Measurements from ENCODE around the gene DNASE1L3.
A peak's percentile ranks its signal among the peaks of the same experiment; 100 is the strongest.

DNASE1L3 gene

DNA sequence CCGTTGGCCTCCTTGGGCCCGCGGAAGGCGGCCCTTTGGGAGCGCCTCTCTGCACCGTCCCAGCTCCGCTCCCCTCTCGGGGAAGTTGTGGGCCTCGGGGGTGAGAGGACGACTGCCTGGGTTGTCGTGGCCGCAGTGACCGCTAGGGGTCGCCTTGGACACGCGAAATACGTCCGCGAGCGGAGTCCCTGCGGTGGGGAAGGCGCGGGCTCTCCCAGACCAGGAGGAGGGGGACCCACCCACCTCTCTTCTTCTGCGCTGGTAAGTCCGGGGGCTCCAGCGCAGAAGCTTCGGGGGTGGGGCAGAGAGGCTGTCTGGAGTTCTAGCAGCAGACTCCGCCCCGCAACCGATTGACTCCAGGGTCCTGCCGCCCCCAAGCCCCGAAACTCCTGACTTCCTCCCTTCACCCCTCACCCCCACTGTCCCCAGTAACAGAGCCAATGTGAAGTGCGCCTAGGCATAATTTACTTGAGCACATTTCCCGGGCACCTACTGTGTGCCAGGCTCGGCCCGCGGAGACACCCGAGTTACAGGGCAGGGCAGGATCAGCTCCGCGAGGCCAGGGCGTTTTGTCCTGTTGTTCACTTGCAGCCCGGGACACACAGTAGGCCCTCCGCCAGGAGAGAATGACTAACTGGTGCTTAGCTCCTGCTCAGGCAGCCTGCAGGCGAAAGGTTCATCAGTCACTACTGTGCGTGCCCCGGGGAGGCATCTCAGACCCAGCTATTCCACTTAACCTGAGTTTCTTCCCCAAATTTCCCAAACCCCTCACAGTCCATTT, 32.8 kb downstream of the DNASE1L3 start:
- no peak for DNase-seq

DNA sequence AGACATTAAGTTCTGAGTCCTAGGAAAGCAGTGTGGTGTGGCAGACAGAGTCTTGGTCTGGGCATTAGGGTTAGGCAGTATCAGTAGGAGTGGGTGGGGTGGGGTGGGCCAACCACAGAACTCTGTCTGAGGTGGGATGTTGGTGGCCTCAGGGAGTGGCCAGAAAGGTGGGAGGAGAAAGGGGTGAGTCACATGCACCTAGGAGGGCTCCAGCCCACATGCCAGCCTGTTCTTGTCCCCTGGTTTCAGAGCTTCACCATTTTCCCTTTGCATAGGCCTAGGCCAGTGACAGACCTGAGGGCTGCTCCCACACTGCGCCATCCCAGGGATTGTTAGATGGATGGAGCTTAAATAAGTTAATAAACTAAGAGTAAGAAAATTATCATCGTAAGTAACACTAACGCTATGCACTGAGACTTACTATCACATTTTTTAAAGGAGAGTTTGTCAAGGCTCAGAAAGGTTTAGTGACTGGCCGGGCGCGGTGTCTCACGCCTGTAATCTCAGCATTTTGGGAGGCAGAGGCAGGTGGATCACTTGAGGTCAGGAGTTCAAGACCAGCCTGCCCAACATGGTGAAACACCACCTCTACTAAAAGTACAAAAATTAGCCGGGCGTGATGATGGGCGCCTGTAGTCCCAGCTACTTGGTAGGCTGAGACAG, 33.8 kb downstream of the DNASE1L3 start:
- no peak for DNase-seq

DNA sequence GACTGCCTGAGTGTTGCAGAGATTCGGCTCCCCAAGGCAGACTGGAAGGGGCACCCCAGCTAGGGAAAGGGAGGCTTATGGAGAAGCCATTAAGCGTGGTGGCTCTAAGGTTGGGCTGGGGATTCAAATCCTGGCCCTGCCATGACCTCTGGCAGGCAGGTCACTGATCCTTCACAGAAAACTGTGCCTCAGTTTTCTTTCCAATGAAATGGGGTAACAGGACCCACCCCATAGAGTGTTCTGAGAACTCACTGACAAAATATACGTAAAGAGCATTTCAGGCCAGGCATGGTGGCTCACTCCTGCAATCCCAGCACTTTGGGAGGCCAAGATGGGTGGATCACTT, 34.6 kb downstream of the DNASE1L3 start:
- no peak for DNase-seq

DNA sequence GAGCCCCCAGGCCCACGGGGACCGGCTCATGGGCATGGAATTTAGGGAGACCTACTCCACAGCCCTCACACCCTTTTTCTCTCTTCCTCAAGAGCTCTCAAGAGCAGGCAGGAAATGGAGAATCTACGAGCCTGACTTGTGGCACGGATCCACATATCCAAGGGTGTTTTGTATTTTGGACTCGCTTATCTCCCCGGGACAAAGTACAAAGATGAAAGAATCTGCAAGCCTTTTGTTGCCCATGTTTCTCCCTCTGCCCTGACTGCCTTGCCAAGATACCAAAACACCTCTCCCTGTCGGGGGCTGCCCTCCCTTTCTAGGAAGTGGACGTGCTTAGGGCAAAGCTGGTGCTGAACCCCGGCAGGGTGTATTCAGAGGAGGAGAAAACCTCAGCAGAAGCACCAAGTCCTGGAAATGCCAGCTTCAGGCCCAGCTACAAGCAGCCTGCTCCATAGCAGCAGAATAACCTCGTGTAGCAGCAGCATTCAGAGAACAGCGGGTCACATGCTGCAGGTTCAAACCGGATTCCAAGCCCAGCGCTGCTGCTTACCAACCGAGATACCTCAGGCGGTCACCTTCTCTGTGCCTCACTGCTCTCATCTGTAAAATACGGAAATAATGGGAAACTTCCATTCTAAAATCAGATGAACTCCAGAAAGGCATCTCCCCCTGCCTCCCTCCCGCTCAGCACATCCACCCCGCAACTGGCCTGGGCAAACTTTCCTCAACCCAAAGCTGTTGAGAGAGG, 35.2 kb downstream of the DNASE1L3 start:
- DNase-seq: no peak

DNA sequence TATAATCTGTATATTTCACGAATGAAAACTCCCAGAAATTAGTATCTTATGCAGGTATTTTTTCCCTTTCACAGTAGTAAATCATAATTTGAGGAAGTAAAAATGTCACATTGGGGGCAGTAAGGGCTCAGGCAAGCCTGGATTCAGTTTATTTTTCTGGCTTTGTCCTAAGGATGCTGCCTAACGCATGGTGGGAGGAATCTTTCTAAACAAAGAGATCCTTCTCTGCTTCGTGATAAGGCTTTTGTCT, 35.7 kb downstream of the DNASE1L3 start:
- no peak for DNase-seq

DNA sequence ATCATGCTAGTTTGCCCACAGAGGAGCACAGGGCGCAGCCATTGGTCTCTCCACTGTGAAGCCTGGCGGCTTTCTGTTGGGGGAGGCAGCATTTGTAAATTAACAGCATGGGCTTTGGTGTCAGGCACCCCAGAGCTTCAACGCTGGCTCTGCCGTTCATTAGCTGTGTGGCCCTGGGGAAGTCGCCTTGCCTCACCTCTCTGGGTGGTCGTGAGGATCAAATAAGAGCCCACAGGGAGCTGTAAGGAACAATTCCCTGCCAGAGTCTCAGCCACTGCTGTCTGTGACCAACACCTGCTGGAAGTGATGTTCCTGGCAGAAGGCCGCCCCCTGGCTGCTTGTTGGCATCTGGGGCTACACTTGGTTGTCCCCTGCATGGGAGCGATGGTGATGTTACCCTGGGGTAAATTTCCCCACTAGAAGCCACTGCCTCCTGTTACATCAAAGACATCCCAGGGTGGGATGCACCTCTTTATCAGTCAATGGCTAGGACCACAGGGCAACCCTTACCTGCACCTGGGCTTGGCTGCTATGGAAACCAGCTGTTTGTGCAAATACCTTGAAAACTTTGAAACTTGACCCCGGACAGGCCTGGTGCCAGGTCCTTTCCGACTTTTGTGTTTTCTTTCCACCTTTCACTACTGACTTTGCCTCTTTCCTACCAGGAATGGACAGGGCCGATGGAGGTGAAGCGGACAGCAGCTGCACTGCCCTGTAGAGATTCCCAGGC, 36.9 kb downstream of the DNASE1L3 start:
- DNase-seq: no peak

DNA sequence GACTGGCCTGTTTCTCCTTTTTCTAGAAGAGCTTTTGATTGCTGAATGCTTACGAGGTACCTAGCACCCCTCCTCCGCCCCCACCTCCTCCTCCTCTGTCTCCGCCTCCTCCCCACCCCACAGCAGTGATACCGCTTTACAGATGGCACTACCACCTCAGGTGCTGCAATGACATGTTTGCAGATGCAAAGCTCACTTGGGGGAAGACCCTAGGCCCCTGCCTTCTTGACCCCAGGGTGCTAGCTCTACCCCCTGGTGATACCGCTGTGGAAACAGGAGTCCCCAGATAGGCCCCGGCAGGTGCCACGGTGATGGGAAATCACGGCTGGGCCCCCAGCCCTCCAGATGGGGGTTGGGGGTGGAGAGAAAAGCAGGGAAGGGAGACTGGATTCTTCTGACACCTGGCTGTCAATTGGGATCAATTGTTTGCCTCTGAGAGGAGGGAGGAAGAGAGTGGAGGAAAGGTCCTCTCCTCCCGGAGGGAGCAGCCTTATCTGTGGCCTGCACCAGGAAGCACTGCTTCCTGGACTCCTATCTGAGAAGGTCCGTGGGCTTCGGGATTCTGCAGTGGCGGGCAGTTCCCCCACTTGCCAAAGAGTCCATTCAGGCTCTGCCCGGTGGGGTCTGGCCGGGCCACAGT, 37.6 kb downstream of the DNASE1L3 start:
- DNase-seq: no peak

DNA sequence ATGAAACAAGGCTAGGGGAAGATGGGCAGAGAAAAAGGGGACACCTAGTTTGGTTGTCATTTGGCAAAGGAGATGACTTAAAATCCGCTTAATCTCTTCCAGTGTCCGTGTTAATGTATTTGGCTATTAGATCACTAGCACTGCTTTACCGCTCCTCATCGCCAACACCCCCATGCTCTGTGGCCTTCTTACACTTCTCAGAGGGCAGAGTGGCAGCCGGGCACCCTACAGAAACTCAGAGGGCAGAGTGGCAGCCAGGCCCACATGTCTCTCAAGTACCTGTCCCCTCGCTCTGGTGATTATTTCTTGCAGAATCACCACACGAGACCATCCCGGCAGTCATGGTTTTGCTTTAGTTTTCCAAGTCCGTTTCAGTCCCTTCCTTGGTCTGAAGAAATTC, 39.6 kb downstream of the DNASE1L3 start:
- DNase-seq: no peak

DNA sequence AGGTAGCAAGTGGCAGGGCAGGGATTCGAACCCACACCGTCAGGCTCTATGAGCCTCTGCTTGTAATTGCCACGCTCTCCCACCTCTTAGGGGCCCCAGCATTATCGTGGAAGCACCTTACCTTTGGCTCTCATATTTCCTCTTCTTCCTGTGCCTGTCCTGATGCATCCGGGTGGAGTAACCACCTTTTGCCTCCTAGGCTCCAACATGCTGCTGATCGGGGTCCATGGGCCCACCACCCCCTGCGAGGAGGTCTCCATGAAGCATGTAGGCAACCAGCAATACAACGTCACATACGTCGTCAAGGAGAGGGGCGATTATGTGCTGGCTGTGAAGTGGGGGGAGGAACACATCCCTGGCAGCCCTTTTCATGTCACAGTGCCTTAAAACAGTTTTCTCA, 40.4 kb downstream of the DNASE1L3 start:
- no peak for DNase-seq

DNA sequence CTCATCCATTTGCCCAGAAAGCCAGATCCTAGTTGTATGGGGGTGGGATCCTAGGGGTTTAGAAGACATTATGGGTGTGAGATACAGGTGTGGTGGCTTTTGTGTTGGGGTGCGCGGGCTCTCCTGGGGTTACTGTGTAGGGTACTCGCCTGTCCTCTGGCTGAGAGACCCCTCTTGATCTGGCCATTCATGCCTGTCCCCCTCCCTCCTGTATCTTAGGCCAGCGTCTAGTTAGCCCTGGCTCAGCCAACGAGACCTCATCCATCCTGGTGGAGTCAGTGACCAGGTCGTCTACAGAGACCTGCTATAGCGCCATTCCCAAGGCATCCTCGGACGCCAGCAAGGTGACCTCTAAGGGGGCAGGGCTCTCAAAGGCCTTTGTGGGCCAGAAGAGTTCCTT, 41.4 kb downstream of the DNASE1L3 start:
- DNase-seq: no peak

DNA sequence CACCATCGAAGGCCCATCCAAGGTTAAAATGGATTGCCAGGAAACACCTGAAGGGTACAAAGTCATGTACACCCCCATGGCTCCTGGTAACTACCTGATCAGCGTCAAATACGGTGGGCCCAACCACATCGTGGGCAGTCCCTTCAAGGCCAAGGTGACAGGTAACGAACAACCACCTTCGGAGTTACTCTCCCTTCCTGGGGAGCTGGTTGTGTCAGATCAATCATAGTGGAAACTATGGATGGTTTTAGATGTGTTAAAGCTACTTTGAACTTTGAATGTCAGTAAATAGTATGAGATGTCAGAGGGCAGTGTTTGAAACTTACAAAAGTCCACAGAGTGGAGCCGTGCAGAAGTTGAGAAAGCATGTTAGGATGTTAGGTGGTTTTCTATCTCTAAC, 42.3 kb downstream of the DNASE1L3 start:
- no peak for DNase-seq

DNA sequence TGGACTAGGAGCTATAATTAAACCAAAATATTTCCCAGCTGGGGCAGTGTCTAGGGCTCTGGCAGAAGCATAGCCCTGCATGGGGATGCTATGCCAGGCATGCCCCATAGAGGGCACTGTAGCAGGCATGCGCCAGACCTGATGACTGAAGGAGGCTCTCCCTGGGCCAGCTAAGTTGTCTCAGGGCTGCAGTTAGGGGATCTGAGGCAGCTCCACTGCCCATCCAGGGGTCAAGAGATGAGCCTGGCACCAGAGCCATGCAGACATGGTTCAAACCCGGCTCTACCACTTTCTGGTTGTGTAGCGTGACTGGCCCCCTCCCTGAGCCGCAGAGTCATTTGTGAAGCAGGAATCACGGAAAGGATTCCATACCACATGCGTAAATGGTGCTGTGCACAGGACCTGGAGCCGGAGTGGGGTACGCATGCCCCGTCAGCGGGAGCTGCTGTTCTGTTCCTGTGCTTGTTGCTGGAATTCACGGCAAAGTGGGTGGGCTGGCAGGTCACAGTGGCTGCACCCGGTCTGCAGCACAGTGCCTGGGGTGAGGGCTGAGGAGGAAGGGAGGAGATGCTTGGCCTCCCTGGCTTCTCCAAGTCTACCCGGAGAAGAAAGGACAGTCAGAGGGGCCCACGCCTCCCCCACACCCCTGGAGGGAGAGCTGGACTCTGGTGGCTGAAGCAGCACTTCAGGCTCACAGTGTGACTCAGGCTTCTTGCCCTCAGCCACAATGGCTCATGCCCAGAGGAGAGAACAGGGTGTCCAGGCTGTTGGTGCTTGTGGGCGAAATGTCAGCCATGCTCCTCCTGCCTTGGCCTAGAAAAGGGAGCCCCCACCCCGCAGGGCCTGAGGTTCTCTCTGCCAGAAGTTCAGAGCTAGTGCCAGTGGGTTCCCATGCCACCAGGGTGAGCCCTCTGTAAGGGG, 43.1 kb downstream of the DNASE1L3 start:
- DNase-seq: no peak

DNA sequence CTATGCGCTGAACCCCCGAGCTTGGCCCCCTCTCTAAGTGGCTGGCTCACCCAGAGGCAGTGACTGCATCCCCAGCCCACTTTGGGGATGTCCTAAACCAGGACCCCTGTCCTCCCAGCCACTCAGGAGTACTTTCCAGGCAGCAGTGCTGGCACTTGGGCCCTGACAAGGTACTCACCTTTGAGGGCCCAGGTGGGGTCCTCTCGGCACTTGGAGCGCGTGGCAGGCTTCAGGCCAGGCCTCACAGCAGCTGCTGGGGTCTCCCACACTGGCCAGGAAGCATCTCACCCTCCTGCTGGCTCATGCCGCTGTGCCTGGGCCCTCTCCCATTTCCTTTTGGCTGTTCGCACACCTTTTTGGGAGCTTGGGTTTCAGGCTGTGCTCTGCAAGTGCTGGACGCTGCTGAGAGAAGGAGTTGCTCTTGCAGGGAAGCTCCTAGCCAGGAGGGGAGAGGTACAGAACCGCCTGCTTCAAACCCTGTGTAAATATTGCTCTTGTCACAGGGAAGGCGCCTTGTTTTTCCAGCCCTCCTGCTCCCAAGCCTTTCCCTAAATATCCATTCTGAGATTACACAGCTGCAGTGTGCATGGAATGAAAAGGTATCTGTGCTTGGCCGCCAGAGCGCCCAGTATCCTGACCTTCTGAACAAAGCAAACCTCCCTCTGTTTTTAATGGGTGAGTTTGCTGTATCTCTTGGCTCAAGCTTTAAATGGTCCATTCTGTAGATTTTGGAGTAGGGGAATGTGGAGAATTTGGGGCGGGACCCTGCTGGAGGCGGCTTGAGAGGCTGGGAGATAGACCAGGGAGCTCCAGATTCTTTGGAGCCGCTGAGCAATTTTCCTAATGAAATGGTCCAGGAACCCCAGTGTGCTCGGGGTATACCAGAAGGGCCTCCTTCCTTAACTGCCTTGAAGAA, 45.6 kb downstream of the DNASE1L3 start:
- no peak for DNase-seq

DNA sequence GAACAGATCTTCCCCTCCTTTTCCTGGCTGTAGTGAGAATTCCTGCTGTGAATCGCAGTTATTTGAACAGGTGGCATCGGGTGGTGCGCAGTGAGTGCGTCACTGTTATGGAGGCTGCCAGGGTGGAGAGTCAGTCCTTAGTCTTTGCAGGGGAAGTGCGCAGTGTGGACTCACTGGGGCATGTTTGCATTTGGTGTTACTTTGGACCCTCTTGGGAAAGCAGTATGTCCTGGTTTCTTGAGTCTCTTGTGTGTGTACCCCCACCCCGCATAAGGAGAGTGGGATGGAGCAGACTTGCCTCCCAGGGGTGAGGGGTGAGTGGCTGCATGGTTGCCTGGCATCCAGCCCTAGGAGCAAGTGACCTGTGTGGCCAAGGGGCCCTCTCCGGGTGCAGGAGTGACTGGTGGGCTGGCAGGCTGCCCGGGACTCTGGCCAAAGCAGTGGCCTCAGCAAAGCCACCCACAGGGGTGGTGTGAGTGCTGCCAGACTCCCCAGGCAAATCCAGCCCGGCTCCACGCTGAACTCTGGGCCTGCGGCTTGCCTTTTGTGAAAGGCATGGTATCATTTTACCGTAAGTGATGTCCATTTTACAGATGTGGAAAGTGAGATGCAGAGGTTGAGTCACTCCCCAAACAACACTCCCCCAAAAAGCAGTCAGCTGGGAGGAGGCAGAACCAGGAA, 46.4 kb downstream of the DNASE1L3 start:
- peak; percentile 42 for DNase-seq

DNA sequence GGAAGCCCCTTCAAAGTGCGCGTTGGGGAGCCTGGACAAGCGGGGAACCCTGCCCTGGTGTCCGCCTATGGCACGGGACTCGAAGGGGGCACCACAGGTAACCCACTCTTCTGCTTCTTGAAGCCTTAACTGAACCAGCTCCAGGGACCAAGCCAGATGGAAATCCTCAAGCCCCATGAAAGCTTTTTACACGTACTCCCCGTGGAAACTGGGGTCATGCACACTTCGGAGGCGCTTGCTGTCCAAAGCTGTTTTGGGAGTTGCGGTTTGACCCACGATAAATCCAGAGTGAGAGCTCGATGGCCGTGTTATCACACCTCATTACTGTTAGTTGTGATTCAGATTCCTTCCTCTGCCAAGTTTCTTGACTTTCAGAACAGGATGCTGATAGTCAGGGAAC, 47.5 kb downstream of the DNASE1L3 start:
- DNase-seq: no peak

DNA sequence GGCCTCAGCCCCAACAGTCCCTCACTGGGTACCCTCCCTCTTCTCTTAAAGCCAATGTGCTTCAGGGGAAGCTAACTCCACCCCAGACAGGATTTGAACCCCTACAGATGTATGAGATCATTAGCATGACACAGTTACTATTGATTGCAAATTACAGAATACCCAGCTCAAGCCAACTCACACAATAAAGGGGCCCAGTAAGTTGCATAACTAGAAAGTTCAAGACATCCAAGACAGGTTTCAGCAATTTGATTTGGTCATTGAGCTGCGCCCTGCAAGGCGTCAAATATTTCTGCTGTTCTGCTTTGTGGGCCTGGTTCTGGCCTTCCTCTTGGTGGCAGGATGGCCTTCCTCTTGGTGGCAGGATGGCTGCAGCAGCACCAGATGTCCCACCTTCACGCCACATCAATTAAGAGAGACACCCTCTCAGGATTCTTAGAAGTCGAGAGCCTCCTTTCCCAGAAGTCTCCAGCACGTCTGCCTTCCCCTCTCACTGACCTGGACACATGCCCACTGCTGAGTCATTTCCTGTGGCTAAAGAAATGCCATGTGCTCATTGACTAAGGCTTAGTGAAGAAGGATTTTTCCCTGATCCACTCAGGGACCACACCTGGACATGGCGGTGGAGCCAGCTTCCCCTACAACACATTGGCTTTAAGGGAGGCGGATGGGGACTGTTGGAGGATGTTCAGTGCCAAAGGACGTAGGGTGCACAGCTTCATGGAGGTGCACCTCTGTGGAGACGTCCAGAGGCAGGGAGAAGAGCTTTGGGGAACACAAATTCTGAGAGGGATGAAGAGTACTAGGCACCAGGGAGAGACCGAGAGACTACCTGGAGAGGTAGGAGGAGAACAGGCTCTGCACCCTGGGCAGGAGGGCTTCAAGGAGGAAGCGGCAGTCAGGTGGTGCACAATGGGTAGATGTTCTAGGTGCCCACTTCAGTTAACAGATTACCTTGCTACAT, 49.1 kb downstream of the DNASE1L3 start:
- DNase-seq: no peak

DNA sequence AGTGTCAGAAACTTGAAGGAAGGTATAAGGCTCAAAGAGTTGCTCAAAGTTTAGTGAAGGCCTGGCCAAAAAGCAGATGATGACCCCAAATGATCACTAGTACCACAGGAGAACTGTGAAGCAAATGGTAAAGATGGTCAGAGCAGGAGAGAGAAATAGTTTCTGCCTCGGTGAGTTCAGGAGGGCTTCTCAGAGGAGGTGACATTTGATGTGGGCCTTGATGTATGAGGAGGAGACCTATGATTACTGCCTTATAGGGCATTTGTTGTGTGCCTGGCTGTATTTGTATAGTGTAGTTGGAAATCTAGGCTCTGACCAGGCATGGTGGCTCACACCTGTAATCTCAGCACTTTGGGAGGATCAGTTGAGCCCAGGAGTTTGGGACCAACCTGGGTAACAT, 50.4 kb downstream of the DNASE1L3 start:
- DNase-seq: no peak

DNA sequence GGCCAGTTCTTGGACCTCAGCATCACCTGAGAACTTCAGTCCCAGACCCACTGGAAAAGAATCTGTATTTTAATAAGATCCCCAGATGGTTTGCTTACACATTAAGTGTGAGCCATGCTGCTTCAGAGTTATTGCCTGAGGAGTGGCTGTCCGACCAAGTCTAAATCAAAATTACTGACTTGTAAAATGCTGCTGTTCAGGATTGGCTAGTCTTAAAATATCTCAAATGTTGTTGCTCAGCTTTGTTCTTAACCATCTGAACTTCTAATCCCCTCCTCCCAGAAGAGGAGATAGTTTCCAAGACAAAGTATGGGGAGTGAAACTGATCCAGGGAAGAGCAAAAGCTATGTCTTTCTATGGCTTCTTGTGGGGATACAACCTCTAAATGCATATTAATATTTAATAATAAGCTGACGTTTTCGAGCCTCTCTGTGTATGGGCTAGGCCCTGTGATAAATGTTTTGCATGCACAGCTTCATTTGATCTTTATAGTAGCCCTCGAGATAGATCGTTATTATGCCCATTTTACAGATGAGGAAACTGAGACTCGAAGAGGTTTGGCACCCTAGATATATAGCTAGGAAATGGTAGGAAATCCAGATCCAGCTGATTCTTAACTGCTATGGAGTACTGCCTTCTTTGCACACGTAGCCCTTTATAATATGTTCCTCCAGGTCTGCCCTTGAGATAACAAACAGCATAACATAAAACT, 52.2 kb downstream of the DNASE1L3 start:
- DNase-seq: no peak
